NCI-H2196 treated with DMSO at 0.1 percent for 48 hours (cell line): Measurements from ENCODE around the gene EMC8.

Experiments used
- DNase-seq: peaks from one replicate; lab custom pipeline; 2025; ENCODE audit not compliant: unreplicated experiment; lab: John Stamatoyannopoulos, UW

Gene EMC8

DNA sequence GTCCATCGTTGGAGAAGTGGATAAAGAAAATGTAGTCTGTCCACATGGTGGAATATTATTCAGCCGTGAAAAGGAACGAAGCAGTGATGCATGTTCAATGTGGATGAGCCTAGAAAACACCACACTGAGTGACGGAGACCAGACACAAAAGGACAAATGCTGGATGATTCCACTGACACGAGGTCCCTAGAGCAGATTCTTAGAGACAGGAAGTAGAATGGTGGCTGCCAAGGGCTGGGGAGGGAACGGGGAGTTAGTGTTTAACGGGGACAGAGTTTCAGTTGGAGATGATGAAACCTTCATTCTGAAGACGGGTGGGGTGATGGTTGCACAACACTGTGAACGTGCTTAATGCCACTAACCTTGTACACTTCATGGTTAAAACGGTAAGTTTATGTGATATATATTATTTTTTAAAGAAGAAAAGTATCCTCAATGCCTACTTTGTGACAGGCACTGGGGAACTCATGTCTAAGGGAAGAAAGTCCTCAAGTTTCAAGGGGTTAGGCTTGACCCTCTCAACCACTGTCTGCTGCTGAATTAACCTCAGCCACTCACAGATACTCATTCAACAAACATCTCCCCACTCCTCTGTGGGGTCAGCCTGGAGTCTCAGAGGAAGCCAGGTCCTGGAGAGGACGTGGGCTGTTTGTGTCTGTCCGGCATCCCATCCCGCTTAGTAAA lies 66.0 kb downstream of the EMC8 start:
- DNase-seq: no peak

DNA sequence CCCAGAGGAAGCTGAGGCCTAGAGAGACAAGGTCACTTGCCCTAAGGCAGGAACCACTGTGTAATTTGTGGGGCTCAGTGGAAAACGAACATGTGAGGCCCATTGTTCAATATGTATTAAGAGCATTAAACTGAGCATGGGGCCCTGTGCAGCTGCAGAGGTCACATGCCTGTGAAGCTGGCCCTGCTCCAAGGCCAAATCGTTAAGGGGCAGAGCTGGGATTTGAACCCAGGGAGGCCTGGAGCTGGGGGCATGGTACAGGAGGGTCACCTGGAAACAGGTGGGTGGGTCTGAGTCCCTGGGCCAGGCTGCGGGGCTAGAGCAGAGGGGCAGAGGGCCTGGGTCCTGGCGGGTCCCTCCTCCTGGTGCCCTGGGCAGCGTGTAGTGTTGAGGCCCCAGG lies 68.2 kb downstream of the EMC8 start:
- DNase-seq: no peak

DNA sequence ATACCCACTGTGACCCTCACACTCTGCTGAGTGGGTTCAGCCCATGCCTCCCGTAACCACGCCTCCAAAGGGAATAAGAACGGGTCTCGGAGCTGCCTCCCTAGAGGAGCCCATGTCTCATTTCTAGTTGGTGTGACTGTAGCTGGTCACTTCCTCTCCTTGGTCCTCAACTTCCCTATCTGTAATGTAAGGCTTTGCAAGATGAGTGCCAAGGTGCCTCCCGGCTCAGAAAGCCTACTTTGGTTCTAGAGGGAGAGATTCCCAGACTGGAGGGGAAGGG lies 69.2 kb downstream of the EMC8 start:
- DNase-seq: no peak

DNA sequence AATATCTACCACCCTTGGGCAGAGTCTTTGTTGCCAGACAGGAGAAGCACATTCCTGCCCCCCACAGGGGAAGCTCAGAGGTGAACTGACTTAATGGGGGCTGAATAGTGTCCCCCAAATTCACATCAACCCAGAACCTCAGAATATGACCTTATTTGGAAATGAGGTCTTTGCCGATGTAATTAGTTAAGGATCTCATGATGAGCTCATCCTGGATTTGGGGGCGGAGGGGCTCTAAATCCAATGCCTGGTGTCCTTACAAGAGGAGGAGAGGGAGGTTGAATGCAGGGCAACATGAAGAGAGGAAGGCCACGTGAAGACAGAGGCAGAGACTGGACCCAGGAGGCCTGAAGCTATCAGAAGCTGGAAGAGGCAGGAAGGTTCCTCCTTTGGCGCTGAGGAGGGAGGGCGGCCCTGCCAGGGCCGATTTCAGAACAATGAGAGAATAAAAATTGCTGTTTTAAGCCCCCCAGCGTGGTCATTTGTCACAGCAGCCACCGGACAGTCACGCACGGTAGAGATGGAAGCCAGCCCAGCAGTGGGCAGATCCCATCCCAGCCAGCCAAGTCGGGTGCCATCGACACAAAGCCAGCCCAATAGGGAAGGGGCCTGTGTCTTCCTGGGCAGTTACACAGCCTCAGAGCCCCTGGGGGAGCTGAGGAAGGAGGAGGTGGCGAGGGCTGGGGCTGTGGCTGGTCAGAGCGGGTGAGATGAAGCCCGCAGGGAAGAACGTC lies 69.7 kb downstream of the EMC8 start:
- no peak for DNase-seq

DNA sequence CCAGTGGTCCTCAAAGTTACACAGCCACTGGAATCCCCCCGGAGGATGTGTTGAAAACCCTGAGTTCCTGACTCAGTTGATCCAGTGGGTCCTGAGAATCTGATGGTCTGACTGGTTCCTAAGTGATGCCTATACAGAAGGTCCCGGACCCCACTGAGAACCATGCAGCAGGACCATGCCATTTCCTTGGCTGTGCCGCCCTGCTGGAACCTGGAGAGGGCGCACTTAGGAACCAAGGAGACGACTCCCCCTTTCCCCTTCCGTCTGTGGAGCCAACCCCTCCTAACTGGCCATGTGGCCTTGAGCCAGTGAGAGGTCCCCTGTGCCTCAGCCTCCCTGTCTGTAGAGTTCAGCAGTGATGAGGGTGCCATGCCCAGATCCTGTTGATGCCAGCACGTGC lies 70.5 kb downstream of the EMC8 start:
- no peak for DNase-seq
